HCT116 (cell line): ENCODE results near the gene FNDC8. TPM values are rescaled to one million over a fixed set of nuclear protein-coding genes. Genes with fewer than 3 reads are reported as not detected.

ENCODE experiments used
- ATAC-seq: fragments of 200-7000 bp; cut with Tn5 transposase; 2 replicates; pipeline ENCODE4 v1.9.1; 2020; ENCODE audit warnings: mild to moderate bottlenecking, moderate library complexity
- BruUV-seq: library from RNA; stranded (reverse); fragments of 400-500 nt; replicated peaks from 2 replicates; lab custom pipeline; 2021; lab: Mats Ljungman, UMichigan
- CTCF ChIA-PET: fragments of 300-600 bp; sonication (Branson Sonifier 250); formaldehyde crosslinking; loops from one replicate; lab custom pipeline; 2021; ENCODE audit warnings: antibody characterized with exemption; lab: Charles Lee
- POLR2A ChIA-PET: fragments of 300-600, 350-600 bp; sonication (Branson Sonifier 250); formaldehyde crosslinking; loops from one replicate; lab custom pipeline; 2021; ENCODE audit warnings: antibody characterized with exemption; lab: Charles Lee
- RAD21 ChIA-PET, 2 experiments: fragments of 300-600 bp; sonication (Branson Sonifier 250); formaldehyde crosslinking; loops; one replicate each; lab custom pipeline; 2023; ENCODE audit warnings: low total read pairs in 2 of 2; ENCODE audit not compliant: uncharacterized antibody in 2 of 2, unreplicated experiment in 2 of 2, low non-redundant PET in 1 of 2; lab: Charles Lee
- DNase-seq: peaks from one replicate; pipeline ENCODE4 v3.0.0-alpha.2; 2010; ENCODE audit warnings: low read depth, low spot score
- H2AFZ ChIP-seq: fragments of 200-600 bp; shearing (Covaris generic), sonication (generic); 2 replicates; pipeline ENCODE4 v1.6.1; 2017; ENCODE audit warnings: low read depth, mixed run types, mixed read lengths, antibody characterized with exemption, low read length; ENCODE audit not compliant: poor library complexity, severe bottlenecking
- H3K27ac ChIP-seq: 2 replicates; pipeline ENCODE4 v1.5.1; 2012; ENCODE audit warnings: low read depth, low read length
- H3K27me3 ChIP-seq: fragments of 200-600 bp; sonication (generic); 2 replicates; pipeline ENCODE4 v1.6.1; 2016; ENCODE audit warnings: mixed run types, low read length, mixed read lengths; ENCODE audit not compliant: insufficient read depth
- H3K36me3 ChIP-seq, 2 experiments: fragments of 200-500 bp in 1 of 2; fragments of 200-600 bp in 1 of 2; sonication (Bioruptor generic) in 1 of 2; sonication (generic) in 1 of 2; 2 replicates each; pipeline versions ENCODE4 v1.5.1 to v1.6.1; 2014 to 2016; ENCODE audit warnings: low read length in 2 of 2, inconsistent platforms in 1 of 2, mixed read lengths in 1 of 2, mixed run types in 1 of 2; ENCODE audit not compliant: insufficient read depth in 2 of 2, control insufficient read depth in 1 of 2
- H3K4me1 ChIP-seq, 2 experiments: fragments of 200-600 bp in 1 of 2; sonication (generic) in 1 of 2; 2 replicates each; pipeline versions ENCODE4 v1.5.1 to v1.6.1; 2012 to 2017; ENCODE audit warnings: low read length in 2 of 2, inconsistent platforms in 1 of 2, mild to moderate bottlenecking in 1 of 2, mixed read lengths in 1 of 2, mixed run types in 1 of 2, moderate library complexity in 1 of 2; ENCODE audit not compliant: insufficient read depth in 2 of 2, control insufficient read depth in 1 of 2
- H3K4me2 ChIP-seq: fragments of 200-600 bp; sonication (generic); 2 replicates; pipeline ENCODE4 v1.6.1; 2017; ENCODE audit warnings: mixed run types, low read length, mixed read lengths
- H3K4me3 ChIP-seq, 2 experiments: fragments of 200-600 bp in 1 of 2; sonication (generic) in 1 of 2; replicated peaks in 1 of 2; 2 replicates each; pipeline ENCODE4 v1.5.1; 2011 to 2016; ENCODE audit warnings: low read length in 2 of 2, control low read depth in 1 of 2, low read depth in 1 of 2, mild to moderate bottlenecking in 1 of 2, mixed read lengths in 1 of 2, mixed run types in 1 of 2
- H3K79me2 ChIP-seq: fragments of 200-600 bp; sonication (generic); 2 replicates; pipeline ENCODE4 v1.6.1; 2017; ENCODE audit warnings: mild to moderate bottlenecking, mixed run types, low read length, moderate library complexity, mixed read lengths; ENCODE audit not compliant: insufficient read depth
- H3K9ac ChIP-seq: fragments of 200-600 bp; sonication (generic); 2 replicates; pipeline ENCODE4 v1.6.1; 2016; ENCODE audit warnings: low read length, mixed read lengths
- H3K9me2 ChIP-seq: fragments of 200-600 bp; sonication (generic), shearing (Covaris generic); 2 replicates; pipeline ENCODE4 v1.6.1; 2017; ENCODE audit warnings: mixed run types, mild to moderate bottlenecking, moderate library complexity; ENCODE audit not compliant: insufficient read depth
- H3K9me3 ChIP-seq, 2 experiments: fragments of 200-500 bp in 1 of 2; fragments of 200-600 bp in 1 of 2; sonication (Bioruptor generic) in 1 of 2; sonication (generic) in 1 of 2; 2 replicates each; pipeline ENCODE4 v1.6.1; 2014 to 2017; ENCODE audit warnings: low read length in 2 of 2, mixed read lengths in 2 of 2, inconsistent platforms in 1 of 2, low read depth in 1 of 2, mild to moderate bottlenecking in 1 of 2, mixed run types in 1 of 2, moderate library complexity in 1 of 2; ENCODE audit not compliant: control insufficient read depth in 1 of 2, insufficient read depth in 1 of 2
- H4K20me1 ChIP-seq: fragments of 200-600 bp; sonication (generic), shearing (Covaris generic); 2 replicates; pipeline ENCODE4 v1.6.1; 2017; ENCODE audit warnings: mixed run types, mild to moderate bottlenecking, moderate library complexity; ENCODE audit not compliant: insufficient read depth
- ELF1 ChIP-seq: IDR thresholded peaks from 2 replicates; pipeline ENCODE4 v1.6.1; 2012; ENCODE audit warnings: low read depth, borderline replicate concordance
- EZH2phosphoT487 ChIP-seq: fragments of 200-600 bp; IDR thresholded peaks from 2 replicates; pipeline ENCODE4 v1.6.1; 2018; ENCODE audit warnings: antibody characterized with exemption, borderline replicate concordance
- FOSL1 ChIP-seq: IDR thresholded peaks from 2 replicates; pipeline ENCODE4 v1.6.1; 2012; ENCODE audit warnings: low read depth
- JUND ChIP-seq: IDR thresholded peaks from 2 replicates; pipeline ENCODE4 v1.6.1; 2012
- MAX ChIP-seq: IDR thresholded peaks from 2 replicates; pipeline ENCODE4 v1.6.1; 2012
- RAD21 ChIP-seq: IDR thresholded peaks from 2 replicates; pipeline ENCODE4 v1.6.1; 2012; ENCODE audit warnings: low read depth, mild to moderate bottlenecking
- REST ChIP-seq: IDR thresholded peaks from 2 replicates; pipeline ENCODE4 v1.6.1; 2012; ENCODE audit warnings: low read depth
- SRF ChIP-seq: IDR thresholded peaks from 2 replicates; pipeline ENCODE4 v1.6.1; 2012; ENCODE audit warnings: low read depth
- ZBTB33 ChIP-seq: IDR thresholded peaks from 2 replicates; pipeline ENCODE4 v1.6.1; 2011; ENCODE audit warnings: mild to moderate bottlenecking, low read length, moderate library complexity; ENCODE audit not compliant: insufficient replicate concordance; ENCODE audit errors: extremely low read depth
- ZFX ChIP-seq: fragments of 450-650 bp; IDR thresholded peaks from 2 replicates; pipeline ENCODE4 v1.6.1; 2017
- ZNF274 ChIP-seq: fragments of 200-500 bp; sonication (Bioruptor generic); IDR thresholded peaks from 2 replicates; pipeline ENCODE4 v1.6.1; 2014; ENCODE audit warnings: mild to moderate bottlenecking, low read depth, low read length, inconsistent platforms
- intact Hi-C: fragments of 100-400 bp; cut with micrococcal nuclease; formaldehyde crosslinking; loops from 2 replicates; pipeline ENCODE4 v1.10.0; 2022
- total RNA-seq: library from RNA; stranded (reverse); gene quantifications from one replicate; pipeline ENCODE4 v1.2.1, GENCODE V29; 2021; ENCODE audit not compliant: unreplicated experiment

Gene FNDC8
- total RNA-seq, 1 experiment from 2014 or later = not detected

- Histone ChIP-seq H3K27ac (no peak overlapping the region), H3K79me2 (no peaks in the 10 kb centered on the region), H3K9me3 (no peaks in the 10 kb centered on the region), H3K27me3 (peaks cover 6% of the 10 kb centered on the region; the same call in 1 of the 2 replicates), H3K36me3 (no peaks in the 10 kb centered on the region), H2AFZ (no peak overlapping the region), H4K20me1 (no peaks in the 10 kb centered on the region), H3K4me1 (no peaks in the 10 kb centered on the region)
- no peak for DNase-seq
- ATAC-seq = no peak
- POLR2A ChIA-PET = interaction anchor here (0.8 kb wide), 1 partner anchor 11 kb away, joined by 3 read pairs; no protein-coding TSS in a partner anchor
- CTCF ChIA-PET = no interaction called here
- TF ChIP-seq MAX (no peak), EZH2phosphoT487 (no peak), JUND (no peak), ZBTB33 (no peak), ELF1 (no peak), ZNF274 (no peak), RAD21 (no peak), SRF (no peak), ZFX (no peak), FOSL1 (no peak), REST (no peak)
- TF ChIP-seq, all 23 proteins: peak for 0
- no peak overlapping the region for H3K4me3 ChIP-seq
- RAD21 ChIA-PET = no interaction called here
- no peak overlapping the region for H3K9ac ChIP-seq
- no peaks in the 10 kb centered on the region for H3K9me2 ChIP-seq
- no peak overlapping the region for H3K4me2 ChIP-seq
- BruUV-seq = no TSS peak
- intact Hi-C loops = loop anchor here (1.0 to 10.0 kb wide), 2 partner anchors 140 to 358 kb away; no protein-coding TSS in a partner anchor
Observed at GRCh38 chr17:35174835-35175334, 53.5 kb downstream of the FNDC8 start.
